AG04450 (cell line): ENCODE results near the gene KCTD17. TPM values are rescaled to one million over a fixed set of nuclear protein-coding genes. Genes with fewer than 3 reads are reported as not detected.

Experiments used
- CTCF ChIA-PET: fragments of 300-600, 350-600 bp; formaldehyde crosslinking; extraction: SDS; loops from one replicate; lab custom pipeline; 2022; ENCODE audit warnings: antibody characterized with exemption, inconsistent platforms; lab: Charles Lee
- POLR2A ChIA-PET: fragments of 350-600 bp; formaldehyde crosslinking; extraction: SDS; loops from one replicate; lab custom pipeline; 2021; ENCODE audit warnings: antibody characterized with exemption, inconsistent platforms; lab: Yijun Ruan, JAX
- DNase-seq: peaks from one replicate; pipeline ENCODE4 v3.0.0-alpha.2; 2011; ENCODE audit warnings: low read depth, low spot score
- H3K27ac ChIP-seq: one replicate; pipeline ENCODE4 v1.5.1; 2012; ENCODE audit warnings: low read depth, low read length, control low read depth
- H3K27me3 ChIP-seq: one replicate; pipeline ENCODE4 v1.6.0; 2012; ENCODE audit warnings: low read length; ENCODE audit not compliant: control insufficient read depth, insufficient read depth
- H3K4me3 ChIP-seq: 2 replicates; pipeline ENCODE4 v1.5.1; 2011; ENCODE audit warnings: mild to moderate bottlenecking, low read depth, low read length, control low read depth
- H3K9me3 ChIP-seq: 2 replicates; pipeline ENCODE4 v1.5.1; 2012; ENCODE audit warnings: low read length; ENCODE audit not compliant: control insufficient read depth, insufficient read depth
- polyA plus RNA-seq: library from polyadenylated mRNA; depleted of rRNA; stranded (reverse); fragments of >200 nt; gene quantifications from 2 replicates; pipeline ENCODE4 v1.2.3, GENCODE V29; 2011
- TF ChIP-seq, protein P1 (sequence below): IDR thresholded peaks from 2 replicates; pipeline ENCODE4 v1.5.1; 2011; ENCODE audit warnings: low read depth, low read length, control low read depth, inconsistent platforms

Gene KCTD17
- polyA plus RNA-seq, 1 experiment = 20.7 TPM

DNA sequence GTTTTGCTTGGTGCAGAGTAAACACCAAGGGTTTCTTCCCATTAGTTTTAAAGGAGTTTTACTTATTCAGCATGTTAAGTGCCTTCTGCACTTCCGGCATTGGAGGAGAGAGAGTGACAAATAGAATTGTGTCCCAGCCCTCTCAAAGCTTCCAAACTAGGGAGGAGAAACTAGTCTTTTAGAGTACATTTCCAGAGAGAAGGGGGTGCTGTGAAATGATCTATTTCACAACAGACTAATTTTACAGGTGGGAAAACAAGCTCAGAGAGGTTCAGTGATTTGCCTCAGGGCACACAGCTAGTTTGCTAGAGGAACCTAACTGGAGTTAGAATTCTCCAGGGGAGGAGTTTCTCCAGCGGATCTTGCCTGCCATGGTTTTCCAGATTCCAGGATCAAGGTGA is 19.4 kb upstream of the KCTD17 start:
- ChIA-PET POLR2A (no interaction called here), CTCF (interaction anchor here (0.8 to 4.2 kb wide), 3 partner anchors 12 to 14 kb away, joined by 3 to 36 read pairs (median 11); partner anchors contain the start of genes MPST and TST)

DNA sequence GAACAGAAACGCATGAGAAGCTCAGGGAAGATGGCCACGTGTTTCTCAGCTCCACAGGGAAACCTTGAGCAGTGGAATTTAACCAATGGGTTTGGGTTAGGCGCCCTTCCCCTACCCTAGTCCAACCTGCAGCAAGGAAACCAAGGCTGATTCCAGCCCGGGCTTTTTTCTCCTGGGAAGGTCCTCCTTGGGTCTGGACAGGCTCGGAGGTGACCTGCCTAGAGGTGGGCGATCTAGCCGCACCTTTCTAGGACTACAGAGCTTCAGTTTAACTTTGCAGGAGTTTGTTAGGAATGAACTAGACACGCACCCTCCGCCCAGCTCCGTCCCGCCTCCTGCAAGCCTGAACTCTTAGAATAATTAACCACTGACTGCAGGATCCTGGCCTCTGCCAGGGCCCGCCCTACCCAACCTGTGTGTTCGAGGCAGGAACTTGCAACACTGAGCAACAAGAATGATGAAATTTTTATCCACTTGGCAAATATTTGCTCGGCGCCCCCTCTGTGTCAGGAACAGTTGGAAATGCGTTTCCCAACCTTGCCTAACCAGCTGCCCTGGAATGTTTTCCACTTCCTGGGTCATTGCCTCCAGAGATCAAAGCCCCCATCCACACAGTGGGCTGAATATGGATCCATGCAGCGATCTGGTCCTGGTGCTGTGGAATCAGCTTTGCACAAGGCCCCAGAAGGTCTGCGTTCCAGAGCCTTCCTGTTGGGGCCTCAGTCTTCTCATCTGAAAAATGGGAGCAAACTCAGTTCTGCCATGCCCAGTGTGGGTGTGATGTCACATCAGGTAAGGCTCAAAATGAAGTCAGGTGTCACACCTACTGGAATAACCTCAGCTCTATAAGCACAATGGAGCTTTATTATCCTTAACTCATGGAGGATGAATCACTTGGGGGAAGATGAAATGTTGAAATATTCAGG is 18.7 kb upstream of the KCTD17 start:
- TF ChIP-seq, protein P1, sequence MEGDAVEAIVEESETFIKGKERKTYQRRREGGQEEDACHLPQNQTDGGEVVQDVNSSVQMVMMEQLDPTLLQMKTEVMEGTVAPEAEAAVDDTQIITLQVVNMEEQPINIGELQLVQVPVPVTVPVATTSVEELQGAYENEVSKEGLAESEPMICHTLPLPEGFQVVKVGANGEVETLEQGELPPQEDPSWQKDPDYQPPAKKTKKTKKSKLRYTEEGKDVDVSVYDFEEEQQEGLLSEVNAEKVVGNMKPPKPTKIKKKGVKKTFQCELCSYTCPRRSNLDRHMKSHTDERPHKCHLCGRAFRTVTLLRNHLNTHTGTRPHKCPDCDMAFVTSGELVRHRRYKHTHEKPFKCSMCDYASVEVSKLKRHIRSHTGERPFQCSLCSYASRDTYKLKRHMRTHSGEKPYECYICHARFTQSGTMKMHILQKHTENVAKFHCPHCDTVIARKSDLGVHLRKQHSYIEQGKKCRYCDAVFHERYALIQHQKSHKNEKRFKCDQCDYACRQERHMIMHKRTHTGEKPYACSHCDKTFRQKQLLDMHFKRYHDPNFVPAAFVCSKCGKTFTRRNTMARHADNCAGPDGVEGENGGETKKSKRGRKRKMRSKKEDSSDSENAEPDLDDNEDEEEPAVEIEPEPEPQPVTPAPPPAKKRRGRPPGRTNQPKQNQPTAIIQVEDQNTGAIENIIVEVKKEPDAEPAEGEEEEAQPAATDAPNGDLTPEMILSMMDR = no peak
- Histone ChIP-seq H3K27ac (no peak overlapping the region), H3K4me3 (no peak overlapping the region), H3K9me3 (no peaks in the 10 kb centered on the region), H3K27me3 (peaks cover 6% of the 10 kb centered on the region)
- ChIA-PET POLR2A (interaction anchor here (0.6 kb wide), 1 partner anchor 129 kb away, joined by 3 read pairs; no protein-coding TSS in a partner anchor), CTCF (interaction anchor here (0.8 to 4.2 kb wide), 3 partner anchors 11 to 13 kb away, joined by 3 to 36 read pairs (median 11); partner anchors contain the start of genes MPST and TST)
- no peak for DNase-seq

More for the DNA sequence above, 19.4 kb upstream of the KCTD17 start:
- Histone ChIP-seq H3K9me3 (no peaks in the 10 kb centered on the region), H3K27ac (no peak overlapping the region), H3K27me3 (peaks cover 2% of the 10 kb centered on the region), H3K4me3 (no peak overlapping the region)
- DNase-seq = no peak
- TF ChIP-seq, protein P1 = no peak

- TF ChIP-seq, protein P1 = no peak
- Histone ChIP-seq H3K27me3 (peaks cover 7% of the 10 kb centered on the region), H3K27ac (no peak overlapping the region), H3K4me3 (no peak overlapping the region), H3K9me3 (no peaks in the 10 kb centered on the region)
- ChIA-PET CTCF (interaction anchor here (1.8 to 4.2 kb wide), 2 partner anchors 10 to 13 kb away, joined by 11 to 36 read pairs; partner anchors contain the start of genes MPST and TST), POLR2A (no interaction called here)
- no peak for DNase-seq
Observed at GRCh38 chr22:37033605-37034430, 17.7 kb upstream of the KCTD17 start.

GRCh38 chr22:37036655-37037377 is 14.7 kb upstream of the KCTD17 start:
- no peaks in the 10 kb centered on the region for H3K9me3 ChIP-seq
- no peak for DNase-seq
- ChIA-PET POLR2A (no interaction called here), CTCF (interaction anchor here (0.9 to 1.1 kb wide), 2 partner anchors 9 to 163 kb away, joined by 3 read pairs; no protein-coding TSS in a partner anchor)
- no peak overlapping the region for H3K4me3 ChIP-seq
- peaks cover 7% of the 10 kb centered on the region for H3K27me3 ChIP-seq
- H3K27ac ChIP-seq = no peak overlapping the region
- TF ChIP-seq, protein P1 = no peak
